SK-N-SH (cell line): ENCODE measurements around the gene COG2. TPM values are rescaled to one million over a fixed set of nuclear protein-coding genes. Genes with fewer than 3 reads are reported as not detected.

Experiments used
- CTCF ChIA-PET: fragments of 300-600, 350-600 bp; formaldehyde crosslinking; extraction: SDS; loops from one replicate; lab custom pipeline; 2021; lab: Yijun Ruan, JAX
- POLR2A ChIA-PET: fragments of 350-600 bp; sonication (Branson Sonifier 250); formaldehyde crosslinking; extraction: SDS; loops from one replicate; lab custom pipeline; 2020; ENCODE audit warnings: antibody characterized with exemption, inconsistent platforms; lab: Yijun Ruan, JAX
- DNase-seq: peaks from one replicate; pipeline ENCODE4 v3.0.0; 2012
- H2AFZ ChIP-seq: fragments of 200-600 bp; sonication (generic); 2 replicates; pipeline ENCODE4 v1.8.1; 2016; ENCODE audit warnings: antibody characterized with exemption, mild to moderate bottlenecking, low read depth
- H3F3A ChIP-seq: fragments of 200-600 bp; sonication (generic); replicated peaks from 2 replicates; pipeline ENCODE3; 2016; ENCODE audit warnings: antibody characterized with exemption, mild to moderate bottlenecking; ENCODE audit not compliant: insufficient read depth
- H3K27ac ChIP-seq, 2 experiments: fragments of 200-500 bp in 1 of 2; fragments of 200-600 bp in 1 of 2; sonication (Bioruptor generic) in 1 of 2; sonication (generic), shearing (Covaris generic) in 1 of 2; 2 replicates each; pipeline versions ENCODE4 v1.5.1 to v1.6.1; 2014 to 2016; ENCODE audit warnings: low read depth in 2 of 2, inconsistent platforms in 1 of 2, low read length in 1 of 2, mild to moderate bottlenecking in 1 of 2, mixed read lengths in 1 of 2
- H3K27me3 ChIP-seq: fragments of 200-600 bp; sonication (generic), shearing (Covaris generic); 2 replicates; pipeline ENCODE4 v1.6.1; 2016; ENCODE audit warnings: mixed run types; ENCODE audit not compliant: insufficient read depth
- H3K36me3 ChIP-seq, 2 experiments: fragments of 200-500 bp in 1 of 2; fragments of 200-600 bp in 1 of 2; sonication (Bioruptor generic) in 1 of 2; sonication (generic) in 1 of 2; replicated peaks in 1 of 2; 2 replicates each; pipeline versions ENCODE3 to v1.5.1; 2014 to 2016; ENCODE audit warnings: low read length in 1 of 2, mild to moderate bottlenecking in 1 of 2; ENCODE audit not compliant: insufficient read depth in 2 of 2, control insufficient read depth in 1 of 2
- H3K4me1 ChIP-seq, 2 experiments: fragments of 200-500 bp in 1 of 2; fragments of 200-600 bp in 1 of 2; sonication (Bioruptor generic) in 1 of 2; sonication (generic), shearing (Covaris generic) in 1 of 2; 2 replicates each; pipeline versions ENCODE4 v1.5.1 to v1.6.1; 2014 to 2016; ENCODE audit warnings: low read depth in 1 of 2, low read length in 1 of 2, mixed run types in 1 of 2; ENCODE audit not compliant: insufficient read depth in 2 of 2, control insufficient read depth in 1 of 2
- H3K4me2 ChIP-seq: fragments of 200-600 bp; sonication (generic), shearing (Covaris generic); 2 replicates; pipeline ENCODE4 v1.6.1; 2017; ENCODE audit warnings: mixed run types
- H3K4me3 ChIP-seq, 2 experiments: fragments of 200-500 bp in 1 of 2; fragments of 200-600 bp in 1 of 2; sonication (Bioruptor generic) in 1 of 2; sonication (generic), shearing (Covaris generic) in 1 of 2; 2 replicates each; pipeline versions ENCODE4 v1.5.1 to v1.8.1; 2014 to 2016; ENCODE audit warnings: low read depth in 2 of 2, inconsistent platforms in 1 of 2, low read length in 1 of 2, mild to moderate bottlenecking in 1 of 2, mixed read lengths in 1 of 2, moderate library complexity in 1 of 2
- H3K79me2 ChIP-seq: fragments of 200-600 bp; sonication (generic); 2 replicates; pipeline ENCODE4 v1.8.1; 2017; ENCODE audit warnings: mild to moderate bottlenecking; ENCODE audit not compliant: insufficient read depth
- H3K9ac ChIP-seq: fragments of 200-600 bp; sonication (generic); 2 replicates; pipeline ENCODE4 v1.6.1; 2017; ENCODE audit warnings: mixed run types
- H3K9me2 ChIP-seq: fragments of 200-600 bp; sonication (generic); 2 replicates; pipeline ENCODE4 v1.6.1; 2017; ENCODE audit warnings: mixed run types
- H3K9me3 ChIP-seq: fragments of 200-600 bp; sonication (generic); 2 replicates; pipeline ENCODE4 v1.6.1; 2017; ENCODE audit warnings: mixed run types, mild to moderate bottlenecking, moderate library complexity
- H4K20me1 ChIP-seq: fragments of 200-600 bp; sonication (generic); 2 replicates; pipeline ENCODE4 v1.6.1; 2017; ENCODE audit warnings: mild to moderate bottlenecking, mixed run types; ENCODE audit not compliant: insufficient read depth
- EZH2phosphoT487 ChIP-seq: fragments of 200-600 bp; sonication (generic); IDR thresholded peaks from 2 replicates; pipeline ENCODE4 v1.6.1; 2017; ENCODE audit warnings: low read depth, mixed run types, mild to moderate bottlenecking, antibody characterized with exemption, moderate library complexity, borderline replicate concordance
- FOXJ3 ChIP-seq: sonication (generic); formaldehyde crosslinking; IDR thresholded peaks from 2 replicates; pipeline ENCODE4 v1.5.1; 2020; ENCODE audit warnings: mild to moderate bottlenecking, missing genetic modification reagents
- GATA2 ChIP-seq: sonication (generic); formaldehyde crosslinking; IDR thresholded peaks from 2 replicates; pipeline ENCODE4 v1.5.0; 2020; ENCODE audit warnings: mild to moderate bottlenecking, missing genetic modification reagents
- MXI1 ChIP-seq: IDR thresholded peaks from 2 replicates; pipeline ENCODE4 v1.6.1; 2012; ENCODE audit warnings: mild to moderate bottlenecking, low read depth, low read length, improper control_type of control experiment
- NFIC ChIP-seq: IDR thresholded peaks from 2 replicates; pipeline ENCODE4 v1.4.0; 2012; ENCODE audit warnings: borderline replicate concordance
- NRF1 ChIP-seq: IDR thresholded peaks from 2 replicates; pipeline ENCODE4 v1.6.1; 2012; ENCODE audit warnings: low read depth, mild to moderate bottlenecking, low read length
- RCOR1 ChIP-seq: fragments of 150-350 bp; IDR thresholded peaks from 2 replicates; pipeline ENCODE4 v1.6.1; 2017; ENCODE audit warnings: antibody characterized with exemption, low read length
- RFX5 ChIP-seq: IDR thresholded peaks from 2 replicates; pipeline ENCODE4 v1.6.1; 2012; ENCODE audit warnings: mild to moderate bottlenecking, improper control_type of control experiment, low read length
- RXRA ChIP-seq: IDR thresholded peaks from 2 replicates; pipeline ENCODE4 v1.4.0; 2012; ENCODE audit warnings: low read depth, mild to moderate bottlenecking, borderline replicate concordance
- TAF1 ChIP-seq: IDR thresholded peaks from 2 replicates; pipeline ENCODE4 v1.6.1; 2012; ENCODE audit warnings: low read depth, mild to moderate bottlenecking, low read length, moderate library complexity, borderline replicate concordance
- TCF12 ChIP-seq: IDR thresholded peaks from 2 replicates; pipeline ENCODE4 v1.4.0; 2012
- TEAD4 ChIP-seq: IDR thresholded peaks from 2 replicates; pipeline ENCODE4 v1.4.0; 2012; ENCODE audit warnings: mild to moderate bottlenecking, borderline replicate concordance; ENCODE audit not compliant: insufficient read depth
- WGBS: methylation state at CpG from one replicate; pipeline ENCODE4 v1.1.6; 2017; ENCODE audit warnings: low lambda C conversion rate; 5-methylcytosine and 5-hydroxymethylcytosine counted together
- polyA plus RNA-seq, 3 experiments: library from polyadenylated mRNA; depleted of rRNA; stranded (reverse); fragments of >200 nt; gene quantifications; 2 replicates each; pipeline ENCODE4 v1.2.3, GENCODE V29; 2012
- TF ChIP-seq, protein P1 (sequence below): fragments of 200-600 bp; sonication (generic); IDR thresholded peaks from 2 replicates; pipeline ENCODE4 v1.6.1; 2017; ENCODE audit warnings: antibody characterized with exemption, mild to moderate bottlenecking, moderate library complexity
- TF ChIP-seq, protein P2 (sequence below): fragments of 150-350 bp; IDR thresholded peaks from 2 replicates; pipeline ENCODE4 v1.6.1; 2017; ENCODE audit warnings: antibody characterized with exemption, low read length, low read depth, borderline replicate concordance
- TF ChIP-seq, protein P3 (sequence below): IDR thresholded peaks from 2 replicates; pipeline ENCODE4 v1.4.0; 2012; ENCODE audit warnings: low read depth
- TF ChIP-seq, protein P4 (sequence below): IDR thresholded peaks from 2 replicates; pipeline ENCODE4 v1.4.0; 2012; ENCODE audit warnings: low read depth, borderline replicate concordance

Gene COG2
- polyA plus RNA-seq, 1 of the 3 experiments (the other 2 are of a cell fraction) = 11.0 TPM

DNA sequence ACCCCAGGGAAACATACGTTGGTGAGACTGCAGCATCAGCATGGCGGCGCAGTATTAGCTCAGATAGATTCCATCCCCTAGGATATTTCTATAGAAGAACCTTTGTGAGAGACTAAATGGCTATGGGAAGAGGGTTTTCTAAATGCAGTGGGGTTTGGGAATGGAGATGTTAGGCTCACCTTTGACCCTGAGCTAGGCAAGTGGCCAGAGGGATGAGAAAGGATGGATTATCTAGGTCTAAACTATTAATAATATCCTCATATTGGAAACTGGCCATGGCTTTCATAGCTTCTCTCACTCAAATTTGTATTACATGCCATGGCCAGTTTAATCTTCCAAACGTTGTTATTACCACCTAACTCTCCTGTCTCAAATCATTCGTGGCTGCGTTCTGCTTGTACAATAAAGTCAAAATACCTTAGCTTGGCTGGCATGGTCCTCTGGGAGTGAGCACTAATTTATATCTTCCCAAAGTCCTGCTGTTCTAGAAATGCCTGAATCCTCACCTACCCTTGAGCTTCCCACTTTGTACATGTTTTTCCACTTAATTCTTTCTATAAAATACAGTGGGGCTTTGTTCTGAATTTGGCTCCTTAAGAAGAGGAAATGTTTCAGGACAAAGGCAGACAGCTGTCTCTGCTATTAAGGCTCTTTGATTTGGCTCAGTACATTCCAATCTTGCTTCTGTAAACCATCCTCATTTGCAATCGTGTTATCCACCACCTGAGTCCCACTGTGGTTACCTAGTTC is 31.0 kb upstream of the COG2 start:
- H3K4me3 ChIP-seq = no peak overlapping the region
- no peak for TF ChIP-seq RFX5
- TF ChIP-seq GATA2 (CRISPR knock-in tag) = no peak
- TF ChIP-seq NFIC = no peak

DNA sequence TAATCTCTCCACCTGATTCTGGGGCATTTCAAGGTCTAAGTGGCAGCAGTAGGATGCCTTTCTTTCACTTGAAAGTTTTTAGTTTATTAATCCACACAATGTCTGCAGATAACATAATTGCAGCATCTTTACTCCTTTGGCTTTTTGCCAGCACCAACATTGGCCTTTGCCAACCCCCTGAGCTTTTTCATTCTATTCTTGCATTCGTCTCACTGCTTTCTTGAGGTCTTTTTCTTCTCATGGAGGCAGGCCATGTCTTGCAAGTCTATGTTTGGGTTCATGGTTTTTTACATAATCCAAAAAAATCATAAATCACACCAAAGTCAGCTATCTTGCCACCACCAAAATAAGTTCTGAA is 30.4 kb upstream of the COG2 start:
- whole genome bisulfite sequencing = 9% methylated on average over 1 of the region's 1 CpG
- CTCF ChIA-PET = interaction anchor here (1.3 kb wide), 1 partner anchor 12 kb away, joined by 3 read pairs; no protein-coding TSS in a partner anchor

More for the DNA sequence above, 31.0 kb upstream of the COG2 start:
- Histone ChIP-seq H4K20me1 (no peaks in the 10 kb centered on the region), H3K4me1 (no peaks in the 10 kb centered on the region), H2AFZ (no peak overlapping the region), H3F3A (no peaks in the 10 kb centered on the region), H3K9me2 (no peaks in the 10 kb centered on the region), H3K27me3 (no peaks in the 10 kb centered on the region), H3K9me3 (no peaks in the 10 kb centered on the region), H3K9ac (no peak overlapping the region), H3K79me2 (no peaks in the 10 kb centered on the region), H3K36me3 (no peaks in the 10 kb centered on the region), H3K4me2 (no peak overlapping the region), H3K27ac (no peak overlapping the region)
- POLR2A ChIA-PET = no interaction called here
- CTCF ChIA-PET = interaction anchor here (1.3 kb wide), 1 partner anchor 11 kb away, joined by 3 read pairs; no protein-coding TSS in a partner anchor
- no peak for DNase-seq
- WGBS = 54% methylated on average over 7 of the region's 7 CpGs

More for the DNA sequence above, 30.4 kb upstream of the COG2 start:
- Histone ChIP-seq H3K9ac (no peak overlapping the region), H3K4me3 (no peak overlapping the region), H2AFZ (no peak overlapping the region), H3K9me2 (no peaks in the 10 kb centered on the region), H3K27me3 (no peaks in the 10 kb centered on the region), H3K9me3 (no peaks in the 10 kb centered on the region), H3K27ac (no peak overlapping the region), H3F3A (no peaks in the 10 kb centered on the region), H4K20me1 (no peaks in the 10 kb centered on the region), H3K4me1 (no peaks in the 10 kb centered on the region), H3K79me2 (no peaks in the 10 kb centered on the region), H3K36me3 (no peaks in the 10 kb centered on the region), H3K4me2 (no peak overlapping the region)
- TF ChIP-seq EZH2phosphoT487 (no peak), TCF12 (no peak), NFIC (no peak), RFX5 (no peak), MXI1 (no peak), RXRA (no peak), RCOR1 (no peak), TAF1 (no peak), NRF1 (no peak), TEAD4 (no peak), FOXJ3 (no peak)
- TF ChIP-seq, protein P1, sequence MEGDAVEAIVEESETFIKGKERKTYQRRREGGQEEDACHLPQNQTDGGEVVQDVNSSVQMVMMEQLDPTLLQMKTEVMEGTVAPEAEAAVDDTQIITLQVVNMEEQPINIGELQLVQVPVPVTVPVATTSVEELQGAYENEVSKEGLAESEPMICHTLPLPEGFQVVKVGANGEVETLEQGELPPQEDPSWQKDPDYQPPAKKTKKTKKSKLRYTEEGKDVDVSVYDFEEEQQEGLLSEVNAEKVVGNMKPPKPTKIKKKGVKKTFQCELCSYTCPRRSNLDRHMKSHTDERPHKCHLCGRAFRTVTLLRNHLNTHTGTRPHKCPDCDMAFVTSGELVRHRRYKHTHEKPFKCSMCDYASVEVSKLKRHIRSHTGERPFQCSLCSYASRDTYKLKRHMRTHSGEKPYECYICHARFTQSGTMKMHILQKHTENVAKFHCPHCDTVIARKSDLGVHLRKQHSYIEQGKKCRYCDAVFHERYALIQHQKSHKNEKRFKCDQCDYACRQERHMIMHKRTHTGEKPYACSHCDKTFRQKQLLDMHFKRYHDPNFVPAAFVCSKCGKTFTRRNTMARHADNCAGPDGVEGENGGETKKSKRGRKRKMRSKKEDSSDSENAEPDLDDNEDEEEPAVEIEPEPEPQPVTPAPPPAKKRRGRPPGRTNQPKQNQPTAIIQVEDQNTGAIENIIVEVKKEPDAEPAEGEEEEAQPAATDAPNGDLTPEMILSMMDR = no peak
- TF ChIP-seq, protein P2, sequence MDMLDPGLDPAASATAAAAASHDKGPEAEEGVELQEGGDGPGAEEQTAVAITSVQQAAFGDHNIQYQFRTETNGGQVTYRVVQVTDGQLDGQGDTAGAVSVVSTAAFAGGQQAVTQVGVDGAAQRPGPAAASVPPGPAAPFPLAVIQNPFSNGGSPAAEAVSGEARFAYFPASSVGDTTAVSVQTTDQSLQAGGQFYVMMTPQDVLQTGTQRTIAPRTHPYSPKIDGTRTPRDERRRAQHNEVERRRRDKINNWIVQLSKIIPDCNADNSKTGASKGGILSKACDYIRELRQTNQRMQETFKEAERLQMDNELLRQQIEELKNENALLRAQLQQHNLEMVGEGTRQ = no peak
- TF ChIP-seq, protein P3, sequence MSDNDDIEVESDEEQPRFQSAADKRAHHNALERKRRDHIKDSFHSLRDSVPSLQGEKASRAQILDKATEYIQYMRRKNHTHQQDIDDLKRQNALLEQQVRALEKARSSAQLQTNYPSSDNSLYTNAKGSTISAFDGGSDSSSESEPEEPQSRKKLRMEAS = no peak
- TF ChIP-seq, protein P4, sequence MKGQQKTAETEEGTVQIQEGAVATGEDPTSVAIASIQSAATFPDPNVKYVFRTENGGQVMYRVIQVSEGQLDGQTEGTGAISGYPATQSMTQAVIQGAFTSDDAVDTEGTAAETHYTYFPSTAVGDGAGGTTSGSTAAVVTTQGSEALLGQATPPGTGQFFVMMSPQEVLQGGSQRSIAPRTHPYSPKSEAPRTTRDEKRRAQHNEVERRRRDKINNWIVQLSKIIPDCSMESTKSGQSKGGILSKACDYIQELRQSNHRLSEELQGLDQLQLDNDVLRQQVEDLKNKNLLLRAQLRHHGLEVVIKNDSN = no peak
- POLR2A ChIA-PET = no interaction called here
- no peak for DNase-seq
